ENCODE results near the gene COQ2. TPM values are rescaled to one million over a fixed set of nuclear protein-coding genes. Genes with fewer than 3 reads are reported as not detected.
A peak's percentile ranks its signal among the peaks of the same experiment; 100 is the strongest.
"Not testable (repeated sequence)": the region's sequence is repeated elsewhere in the genome, so short reads cannot be mapped to it uniquely, and the experiment has no call there.

Gene COQ2
- total and polyA plus RNA-seq, 2 donors = 7.3 to 10.7 TPM

DNA sequence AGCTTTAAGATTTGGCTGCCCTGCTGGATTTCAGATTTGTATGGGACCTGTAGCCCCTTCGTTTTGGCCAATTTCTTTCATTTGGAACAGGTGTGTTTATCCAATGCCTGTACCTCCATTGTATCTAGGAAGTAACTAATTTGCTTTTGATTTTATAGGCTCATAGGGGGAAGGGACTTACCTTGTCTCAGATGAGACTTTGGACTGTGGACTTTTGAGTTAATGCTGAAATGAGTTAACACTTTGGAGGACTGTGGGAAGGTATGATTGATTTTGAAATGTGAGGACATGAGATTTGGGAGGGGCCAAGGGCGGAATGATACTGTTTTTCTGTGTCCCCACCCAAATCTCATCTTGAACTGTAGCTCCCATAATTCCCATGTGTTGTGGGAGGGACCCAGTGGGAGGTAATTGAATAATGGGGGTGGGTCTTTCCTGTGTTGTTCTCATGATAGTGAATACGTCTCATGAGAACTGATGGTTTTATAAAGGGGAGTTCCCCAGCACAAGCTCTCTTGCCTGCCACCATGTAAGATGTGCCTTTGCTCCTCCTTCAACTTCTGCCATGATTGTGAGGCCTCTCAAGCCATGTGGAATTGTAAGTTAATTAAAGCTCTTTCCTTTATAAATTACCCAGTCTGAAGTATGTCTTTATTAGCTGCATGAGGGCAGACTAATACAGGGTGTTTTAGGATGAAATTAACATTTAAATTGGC, 5.6 kb upstream of the COQ2 start:
- not testable (repeated sequence) for H3K27me3 ChIP-seq (ENCODE audit: control insufficient read depth in 2 of 2, insufficient read depth in 1 of 2, low read length in 1 of 2); H3K4me3 ChIP-seq (ENCODE audit: low read length in 2 of 2); H3K4me1 ChIP-seq (ENCODE audit: control insufficient read depth in 2 of 2, insufficient read depth in 2 of 2, low read length in 2 of 2); H3K9me3 ChIP-seq (ENCODE audit: control insufficient read depth in 2 of 2, insufficient read depth in 1 of 2, low read length in 1 of 2); H3K27ac ChIP-seq (ENCODE audit: low read depth in 1 of 2, low read length in 1 of 2); H3K36me3 ChIP-seq (ENCODE audit: control insufficient read depth in 2 of 2, insufficient read depth in 2 of 2, low read length in 1 of 2); DNase-seq (ENCODE audit: low read depth in 6 of 9, low spot score in 9 of 9)
- WGBS = 94% methylated on average over 3 of the region's 3 CpGs

DNA sequence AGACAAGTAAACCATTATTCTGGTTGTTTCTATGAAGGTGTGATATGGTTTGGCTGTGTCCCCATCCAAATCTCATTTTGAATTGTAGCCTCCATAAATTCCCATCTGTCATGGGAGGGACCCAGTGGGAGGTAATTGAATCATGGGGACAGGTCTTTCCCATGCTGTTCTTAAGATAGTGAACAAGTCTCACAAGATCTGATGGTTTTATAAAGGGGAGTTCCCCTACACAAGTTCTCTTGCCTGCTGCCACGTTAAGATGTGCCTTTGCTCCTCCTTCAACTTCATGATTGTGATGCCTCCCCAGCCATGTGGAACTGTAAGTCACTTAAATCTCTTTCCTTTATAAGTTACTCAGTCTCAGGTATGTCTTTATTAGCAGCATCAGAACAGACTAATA, 3.8 kb upstream of the COQ2 start:
- not testable (repeated sequence) for H3K4me1 ChIP-seq (ENCODE audit: control insufficient read depth in 2 of 2, insufficient read depth in 2 of 2, low read length in 2 of 2); DNase-seq (ENCODE audit: low read depth in 6 of 9, low spot score in 9 of 9); H3K27me3 ChIP-seq (ENCODE audit: control insufficient read depth in 2 of 2, insufficient read depth in 1 of 2, low read length in 1 of 2); H3K36me3 ChIP-seq (ENCODE audit: control insufficient read depth in 2 of 2, insufficient read depth in 2 of 2, low read length in 1 of 2); H3K4me3 ChIP-seq (ENCODE audit: low read length in 2 of 2); H3K9me3 ChIP-seq (ENCODE audit: control insufficient read depth in 2 of 2, insufficient read depth in 1 of 2, low read length in 1 of 2); H3K27ac ChIP-seq (ENCODE audit: low read depth in 1 of 2, low read length in 1 of 2)
- 42% methylated on average over 1 of the region's 1 CpG for WGBS

DNA sequence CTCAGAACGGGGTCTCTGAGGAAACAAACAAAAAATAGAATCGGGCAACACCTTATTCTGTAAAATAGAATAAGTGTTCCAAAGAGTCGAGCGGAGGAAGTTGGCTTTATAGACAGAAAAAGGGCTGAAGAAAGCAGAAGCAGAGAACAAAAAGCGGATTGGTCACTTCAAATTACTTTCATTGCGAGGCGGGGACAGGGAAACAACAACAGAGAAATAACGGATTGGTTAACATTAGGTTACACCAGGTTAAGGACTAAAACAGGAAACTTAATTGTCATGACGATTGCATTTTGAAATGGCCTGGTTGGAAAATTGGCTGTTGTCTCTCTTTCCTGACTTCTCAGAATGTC, 433 bp upstream of the COQ2 start:
- Histone ChIP-seq H3K27me3 (ENCODE audit: control insufficient read depth in 2 of 2, insufficient read depth in 1 of 2, low read length in 1 of 2) (peaks cover 0 to 12% of the 10 kb centered on the region in 2 donors), H3K27ac (ENCODE audit: low read depth in 1 of 2, low read length in 1 of 2) (peak overlapping the region; percentile 81 to 91), H3K9me3 (ENCODE audit: control insufficient read depth in 2 of 2, insufficient read depth in 1 of 2, low read length in 1 of 2) (no peaks in the 10 kb centered on the region), H3K4me3 (ENCODE audit: low read length in 2 of 2) (peak overlapping the region; percentile 72 to 88), H3K36me3 (ENCODE audit: control insufficient read depth in 2 of 2, insufficient read depth in 2 of 2, low read length in 1 of 2) (no peaks in the 10 kb centered on the region), H3K4me1 (ENCODE audit: control insufficient read depth in 2 of 2, insufficient read depth in 2 of 2, low read length in 2 of 2) (peaks cover 2 to 8% of the 10 kb centered on the region in 2 donors)
- DNase-seq (ENCODE audit: low read depth in 6 of 9, low spot score in 9 of 9) = peak in 6 of 9 donors; percentile 12 to 69 (median 28)
- WGBS = under 1% methylated on average over 9 of the region's 9 CpGs

DNA sequence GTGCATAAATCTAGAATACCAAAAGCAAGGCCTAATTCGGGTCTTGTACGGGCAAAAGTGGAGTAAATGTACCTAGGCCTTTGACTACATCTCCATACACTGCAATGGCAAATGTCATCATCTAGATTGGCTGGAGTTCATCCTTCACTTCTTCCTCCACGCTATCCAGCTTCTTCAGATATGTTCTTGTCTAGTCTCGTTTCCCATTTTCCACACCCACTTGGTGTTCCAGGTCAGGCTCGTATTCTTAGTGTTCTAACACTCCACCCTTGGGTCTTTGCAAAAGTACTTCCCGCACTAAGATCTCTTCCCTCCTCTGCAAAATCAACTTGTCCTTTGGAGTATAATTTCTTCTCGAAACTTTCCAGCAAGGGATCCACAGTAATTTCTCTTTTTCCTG, 1.4 kb downstream of the COQ2 start:
- no peaks in the 10 kb centered on the region for H3K9me3 ChIP-seq (ENCODE audit: control insufficient read depth in 2 of 2, insufficient read depth in 1 of 2, low read length in 1 of 2)
- H3K36me3 ChIP-seq (ENCODE audit: control insufficient read depth in 2 of 2, insufficient read depth in 2 of 2, low read length in 1 of 2) = no peaks in the 10 kb centered on the region
- no peak overlapping the region for H3K27ac ChIP-seq (ENCODE audit: low read depth in 1 of 2, low read length in 1 of 2)
- peaks cover 2 to 8% of the 10 kb centered on the region in 2 donors for H3K4me1 ChIP-seq (ENCODE audit: control insufficient read depth in 2 of 2, insufficient read depth in 2 of 2, low read length in 2 of 2)
- WGBS = 96% methylated on average over 7 of the region's 7 CpGs
- DNase-seq (ENCODE audit: low read depth in 6 of 9, low spot score in 9 of 9) = no peak
- H3K4me3 ChIP-seq (ENCODE audit: low read length in 2 of 2) = no peak overlapping the region
- peaks cover 0 to 12% of the 10 kb centered on the region in 2 donors for H3K27me3 ChIP-seq (ENCODE audit: control insufficient read depth in 2 of 2, insufficient read depth in 1 of 2, low read length in 1 of 2)

DNA sequence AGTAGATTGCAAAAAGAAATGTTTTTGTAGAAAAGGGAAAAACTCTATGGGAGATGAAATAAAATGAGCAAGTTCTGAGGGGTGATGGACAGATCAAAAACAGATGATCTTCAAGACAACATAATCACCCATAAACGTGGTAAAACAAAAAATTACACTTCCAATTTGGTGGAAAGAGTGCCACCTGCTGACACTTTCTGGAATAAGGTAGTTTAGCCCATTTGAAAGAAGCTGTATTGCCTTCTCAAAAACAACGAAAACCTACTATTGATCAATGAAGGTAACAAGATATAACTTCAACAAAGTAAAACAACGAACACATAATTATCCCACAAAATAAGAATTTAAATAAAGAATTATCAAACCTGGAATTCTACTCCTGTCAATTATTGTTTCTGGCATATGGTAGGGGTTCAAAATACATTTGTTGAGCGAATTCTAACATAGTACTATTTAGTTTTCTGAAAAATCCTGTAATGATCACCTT, 2.5 kb downstream of the COQ2 start:
- DNase-seq (ENCODE audit: low read depth in 6 of 9, low spot score in 9 of 9) = peak; percentile 8 to 85 (median 60)
- 34% methylated on average over 4 of the region's 4 CpGs for WGBS
- H3K36me3 ChIP-seq (ENCODE audit: control insufficient read depth in 2 of 2, insufficient read depth in 2 of 2, low read length in 1 of 2) = no peaks in the 10 kb centered on the region
- no peak overlapping the region for H3K4me3 ChIP-seq (ENCODE audit: low read length in 2 of 2)
- H3K27me3 ChIP-seq (ENCODE audit: control insufficient read depth in 2 of 2, insufficient read depth in 1 of 2, low read length in 1 of 2) = peaks cover 0 to 12% of the 10 kb centered on the region in 2 donors
- H3K9me3 ChIP-seq (ENCODE audit: control insufficient read depth in 2 of 2, insufficient read depth in 1 of 2, low read length in 1 of 2) = no peaks in the 10 kb centered on the region
- H3K27ac ChIP-seq (ENCODE audit: low read depth in 1 of 2, low read length in 1 of 2) = no peak overlapping the region
- H3K4me1 ChIP-seq (ENCODE audit: control insufficient read depth in 2 of 2, insufficient read depth in 2 of 2, low read length in 2 of 2) = peaks cover 2 to 8% of the 10 kb centered on the region in 2 donors

DNA sequence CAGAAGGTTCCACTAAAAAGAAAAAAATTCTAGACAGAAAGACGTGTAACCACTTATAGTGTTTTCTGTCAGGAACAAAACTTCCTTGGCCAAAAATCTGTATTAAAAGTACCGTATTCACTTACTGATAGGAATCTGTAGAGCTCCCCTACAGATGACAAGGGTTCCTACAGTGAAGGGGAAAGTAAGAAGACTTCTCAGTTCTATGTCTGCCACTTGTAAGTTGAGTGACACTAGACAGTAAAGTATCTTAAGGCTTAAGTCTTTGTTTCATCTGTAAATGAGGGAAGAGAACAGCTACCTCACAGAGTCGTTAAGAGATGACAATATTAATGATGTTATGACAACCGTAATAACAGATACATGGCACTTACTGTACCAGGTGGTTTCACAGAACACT, 3.3 kb downstream of the COQ2 start:
- H3K36me3 ChIP-seq (ENCODE audit: control insufficient read depth in 2 of 2, insufficient read depth in 2 of 2, low read length in 1 of 2) = no peaks in the 10 kb centered on the region
- H3K4me3 ChIP-seq (ENCODE audit: low read length in 2 of 2) = no peak overlapping the region
- H3K27ac ChIP-seq (ENCODE audit: low read depth in 1 of 2, low read length in 1 of 2) = no peak overlapping the region
- H3K9me3 ChIP-seq (ENCODE audit: control insufficient read depth in 2 of 2, insufficient read depth in 1 of 2, low read length in 1 of 2) = no peaks in the 10 kb centered on the region
- peak in 1 of 9 donors; percentile 7 for DNase-seq (ENCODE audit: low read depth in 6 of 9, low spot score in 9 of 9)
- H3K4me1 ChIP-seq (ENCODE audit: control insufficient read depth in 2 of 2, insufficient read depth in 2 of 2, low read length in 2 of 2) = peaks cover 2 to 8% of the 10 kb centered on the region in 2 donors
- H3K27me3 ChIP-seq (ENCODE audit: control insufficient read depth in 2 of 2, insufficient read depth in 1 of 2, low read length in 1 of 2) = peaks cover 0 to 12% of the 10 kb centered on the region in 2 donors
- WGBS = 77% methylated on average over 4 of the region's 4 CpGs

DNA sequence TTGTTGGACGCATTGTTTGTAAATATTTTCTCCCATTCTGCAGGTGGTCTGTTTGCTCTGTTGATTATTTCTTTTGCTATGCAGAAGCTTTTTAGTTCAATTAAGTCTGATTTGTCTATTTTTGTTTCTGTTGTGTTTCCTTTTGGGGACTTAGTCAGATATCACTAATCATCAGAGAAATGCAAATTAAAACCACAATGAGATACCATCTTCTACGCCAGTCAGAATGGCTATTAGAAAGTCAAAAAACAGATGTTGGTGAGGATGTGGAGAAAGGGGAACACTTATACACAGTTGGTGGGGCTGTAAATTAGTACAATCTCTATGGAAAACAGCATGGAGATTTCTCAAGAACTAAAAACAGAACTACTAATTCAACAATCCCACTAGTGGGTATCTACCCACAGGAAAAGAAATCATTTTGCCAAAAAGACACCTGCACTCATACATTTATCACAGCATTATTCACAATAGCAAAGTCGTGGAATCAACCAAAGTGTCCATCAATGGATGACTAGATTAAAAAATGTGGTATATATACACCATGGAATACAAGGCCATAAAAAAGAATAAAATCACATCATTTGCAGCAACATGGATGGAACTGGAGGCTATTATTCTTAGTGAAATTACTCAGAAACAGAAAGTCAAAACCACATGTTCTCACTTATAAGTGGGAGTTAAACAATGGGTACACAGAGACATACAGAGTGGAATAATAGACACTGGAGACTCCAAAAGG, 8.1 kb downstream of the COQ2 start:
- H3K27me3 ChIP-seq (ENCODE audit: control insufficient read depth in 2 of 2, insufficient read depth in 1 of 2, low read length in 1 of 2) = no peaks in the 10 kb centered on the region
- no peaks in the 10 kb centered on the region for H3K36me3 ChIP-seq (ENCODE audit: control insufficient read depth in 2 of 2, insufficient read depth in 2 of 2, low read length in 1 of 2)
- H3K4me1 ChIP-seq (ENCODE audit: control insufficient read depth in 2 of 2, insufficient read depth in 2 of 2, low read length in 2 of 2) = no peaks in the 10 kb centered on the region
- 54% methylated on average over 3 of the region's 3 CpGs for WGBS
- DNase-seq (ENCODE audit: low read depth in 6 of 9, low spot score in 9 of 9) = no peak
- no peak overlapping the region for H3K27ac ChIP-seq (ENCODE audit: low read depth in 1 of 2, low read length in 1 of 2)
- H3K9me3 ChIP-seq (ENCODE audit: control insufficient read depth in 2 of 2, insufficient read depth in 1 of 2, low read length in 1 of 2) = no peaks in the 10 kb centered on the region
- H3K4me3 ChIP-seq (ENCODE audit: low read length in 2 of 2) = no peak overlapping the region

DNA sequence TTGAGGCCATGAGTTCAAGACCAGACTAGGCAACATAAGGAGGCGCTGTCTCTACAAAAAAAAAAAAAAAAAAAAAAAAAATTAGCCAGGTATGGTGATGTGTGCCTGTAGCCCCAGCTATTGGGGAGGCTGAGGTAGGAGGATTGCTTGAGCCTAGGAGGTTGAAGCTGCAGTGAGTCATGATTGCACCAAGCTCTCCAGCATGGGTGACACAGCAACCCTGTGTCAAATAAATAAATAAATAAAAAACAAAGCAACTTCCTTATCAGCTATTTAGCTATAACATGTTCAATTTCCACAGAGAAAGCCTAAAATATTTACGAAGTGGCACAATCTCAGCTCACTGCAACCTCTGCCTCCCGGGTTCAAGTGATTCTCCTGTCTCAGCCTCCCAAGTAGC, 10.7 kb downstream of the COQ2 start:
- WGBS = 86% methylated on average over 3 of the region's 3 CpGs
- not testable (repeated sequence) for H3K4me1 ChIP-seq (ENCODE audit: control insufficient read depth in 2 of 2, insufficient read depth in 2 of 2, low read length in 2 of 2); H3K27ac ChIP-seq (ENCODE audit: low read depth in 1 of 2, low read length in 1 of 2); H3K27me3 ChIP-seq (ENCODE audit: control insufficient read depth in 2 of 2, insufficient read depth in 1 of 2, low read length in 1 of 2); H3K36me3 ChIP-seq (ENCODE audit: control insufficient read depth in 2 of 2, insufficient read depth in 2 of 2, low read length in 1 of 2); DNase-seq (ENCODE audit: low read depth in 6 of 9, low spot score in 9 of 9); H3K9me3 ChIP-seq (ENCODE audit: control insufficient read depth in 2 of 2, insufficient read depth in 1 of 2, low read length in 1 of 2); H3K4me3 ChIP-seq (ENCODE audit: low read length in 2 of 2)

DNA sequence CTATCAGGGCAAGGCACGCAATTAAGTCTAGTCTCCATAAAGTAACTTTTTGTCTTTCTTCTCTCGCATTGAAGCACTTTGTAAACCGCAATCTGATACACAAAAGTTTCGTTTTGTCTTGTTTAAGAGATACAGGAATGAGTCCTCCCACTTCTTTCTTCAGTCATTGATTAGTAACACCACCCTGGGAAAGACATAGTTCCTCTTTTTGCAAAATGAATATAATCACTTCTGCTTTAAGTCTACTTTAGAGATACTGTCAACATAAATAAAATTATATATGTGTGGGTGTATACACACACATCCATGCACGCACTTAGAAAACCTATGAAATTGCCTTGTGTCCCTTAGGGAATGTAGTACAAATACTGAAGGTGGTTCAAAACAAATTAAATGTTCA, 11.7 kb downstream of the COQ2 start:
- no peaks in the 10 kb centered on the region for H3K9me3 ChIP-seq (ENCODE audit: control insufficient read depth in 2 of 2, insufficient read depth in 1 of 2, low read length in 1 of 2)
- no peaks in the 10 kb centered on the region for H3K36me3 ChIP-seq (ENCODE audit: control insufficient read depth in 2 of 2, insufficient read depth in 2 of 2, low read length in 1 of 2)
- 94% methylated on average over 5 of the region's 5 CpGs for WGBS
- no peak for DNase-seq (ENCODE audit: low read depth in 6 of 9, low spot score in 9 of 9)
- no peak overlapping the region for H3K27ac ChIP-seq (ENCODE audit: low read depth in 1 of 2, low read length in 1 of 2)
- H3K4me3 ChIP-seq (ENCODE audit: low read length in 2 of 2) = no peak overlapping the region
- H3K27me3 ChIP-seq (ENCODE audit: control insufficient read depth in 2 of 2, insufficient read depth in 1 of 2, low read length in 1 of 2) = no peaks in the 10 kb centered on the region
- no peaks in the 10 kb centered on the region for H3K4me1 ChIP-seq (ENCODE audit: control insufficient read depth in 2 of 2, insufficient read depth in 2 of 2, low read length in 2 of 2)
